ENCODE results near the gene ZCCHC14. TPM values are rescaled to one million over a fixed set of nuclear protein-coding genes. Genes with fewer than 3 reads are reported as not detected.
"Not testable (repeated sequence)": the region's sequence is repeated elsewhere in the genome, so short reads cannot be mapped to it uniquely, and the experiment has no call there.

The ZCCHC14 gene
- total and polyA plus RNA-seq, 2 donors: 2.7 to 7.3 TPM

DNA sequence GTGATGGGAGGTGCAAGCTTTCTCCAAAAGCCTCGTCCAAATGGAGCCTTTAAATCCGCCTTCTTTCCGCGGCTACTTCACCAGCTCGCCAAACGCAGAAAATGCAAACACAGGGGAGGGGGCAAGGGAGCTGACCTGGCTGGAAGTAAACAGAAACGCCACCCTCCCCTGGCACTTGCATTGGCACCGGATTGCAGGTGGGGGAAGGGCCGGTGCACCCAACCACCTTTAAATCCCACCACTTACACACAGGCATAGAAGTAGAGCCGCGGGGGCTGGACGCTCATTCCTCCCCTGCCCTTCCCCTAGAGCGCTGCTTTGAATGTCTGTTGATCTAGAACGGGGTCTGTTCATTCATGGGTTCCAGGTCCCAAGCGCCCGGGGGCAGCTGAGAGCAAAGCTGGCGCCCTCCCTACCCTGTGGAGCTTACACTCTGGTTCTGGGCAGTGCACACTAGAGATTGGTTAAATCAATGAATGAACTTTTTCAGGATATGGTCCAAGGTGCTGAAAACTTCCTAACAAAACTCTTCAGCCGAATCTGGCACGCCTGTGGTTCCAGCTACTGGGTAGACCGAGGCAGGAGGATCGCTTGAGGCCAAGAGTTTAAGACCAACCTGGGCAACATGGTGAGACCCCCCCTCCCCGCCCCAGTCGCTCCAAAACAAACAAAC lies 920 bp upstream of the ZCCHC14 start:
- no peak for DNase-seq (ENCODE audit: low read depth in 6 of 9, low spot score in 9 of 9)
- peaks cover 3 to 27% of the 10 kb centered on the region in 2 donors for H3K4me1 ChIP-seq (ENCODE audit: control insufficient read depth in 2 of 2, insufficient read depth in 2 of 2, low read length in 2 of 2)
- peaks cover 3 to 4% of the 10 kb centered on the region in 2 donors for H3K9me3 ChIP-seq (ENCODE audit: control insufficient read depth in 2 of 2, insufficient read depth in 1 of 2, low read length in 1 of 2)
- no peak overlapping the region for H3K27ac ChIP-seq (ENCODE audit: low read depth in 1 of 2, low read length in 1 of 2)
- H3K27me3 ChIP-seq (ENCODE audit: control insufficient read depth in 2 of 2, insufficient read depth in 1 of 2, low read length in 1 of 2): peaks cover 35 to 60% of the 10 kb centered on the region in 2 donors
- H3K36me3 ChIP-seq (ENCODE audit: control insufficient read depth in 2 of 2, insufficient read depth in 2 of 2, low read length in 1 of 2): no peaks in the 10 kb centered on the region
- H3K4me3 ChIP-seq (ENCODE audit: low read length in 2 of 2): peak overlapping the region; percentile 42 to 77
- WGBS: 58% methylated on average over 23 of the region's 23 CpGs

DNA sequence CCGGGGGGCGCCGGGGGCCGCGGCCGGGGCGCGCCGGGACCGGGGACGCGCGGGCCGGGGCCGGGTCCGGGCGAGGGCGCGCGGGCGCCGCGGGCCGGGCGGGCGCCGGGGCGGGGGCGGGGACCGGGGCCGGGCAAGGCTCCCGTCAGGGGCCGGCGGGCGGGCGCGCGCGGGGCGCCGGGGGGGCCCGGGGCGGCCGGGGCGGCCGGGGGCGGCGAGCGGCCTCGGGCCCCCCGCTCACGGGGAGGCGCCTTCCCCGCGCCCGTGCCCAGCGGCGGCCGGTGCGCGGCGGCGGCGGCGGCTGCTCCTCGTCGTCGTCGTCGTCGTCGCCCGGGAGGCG lies 563 bp downstream of the ZCCHC14 start:
- 2% methylated on average over 58 of the region's 74 CpGs for WGBS
- H3K27me3 ChIP-seq (ENCODE audit: control insufficient read depth in 2 of 2, insufficient read depth in 1 of 2, low read length in 1 of 2): peaks cover 44 to 66% of the 10 kb centered on the region in 2 donors
- H3K27ac ChIP-seq (ENCODE audit: low read depth in 1 of 2, low read length in 1 of 2): no peak overlapping the region
- H3K4me1 ChIP-seq (ENCODE audit: control insufficient read depth in 2 of 2, insufficient read depth in 2 of 2, low read length in 2 of 2): peaks cover 3 to 27% of the 10 kb centered on the region in 2 donors
- DNase-seq (ENCODE audit: low read depth in 6 of 9, low spot score in 9 of 9): no peak
- H3K36me3 ChIP-seq (ENCODE audit: control insufficient read depth in 2 of 2, insufficient read depth in 2 of 2, low read length in 1 of 2): no peaks in the 10 kb centered on the region
- H3K9me3 ChIP-seq (ENCODE audit: control insufficient read depth in 2 of 2, insufficient read depth in 1 of 2, low read length in 1 of 2): peaks cover 3 to 4% of the 10 kb centered on the region in 2 donors
- H3K4me3 ChIP-seq (ENCODE audit: low read length in 2 of 2): peak overlapping the region in 1 of 2 donors; percentile 77

DNA sequence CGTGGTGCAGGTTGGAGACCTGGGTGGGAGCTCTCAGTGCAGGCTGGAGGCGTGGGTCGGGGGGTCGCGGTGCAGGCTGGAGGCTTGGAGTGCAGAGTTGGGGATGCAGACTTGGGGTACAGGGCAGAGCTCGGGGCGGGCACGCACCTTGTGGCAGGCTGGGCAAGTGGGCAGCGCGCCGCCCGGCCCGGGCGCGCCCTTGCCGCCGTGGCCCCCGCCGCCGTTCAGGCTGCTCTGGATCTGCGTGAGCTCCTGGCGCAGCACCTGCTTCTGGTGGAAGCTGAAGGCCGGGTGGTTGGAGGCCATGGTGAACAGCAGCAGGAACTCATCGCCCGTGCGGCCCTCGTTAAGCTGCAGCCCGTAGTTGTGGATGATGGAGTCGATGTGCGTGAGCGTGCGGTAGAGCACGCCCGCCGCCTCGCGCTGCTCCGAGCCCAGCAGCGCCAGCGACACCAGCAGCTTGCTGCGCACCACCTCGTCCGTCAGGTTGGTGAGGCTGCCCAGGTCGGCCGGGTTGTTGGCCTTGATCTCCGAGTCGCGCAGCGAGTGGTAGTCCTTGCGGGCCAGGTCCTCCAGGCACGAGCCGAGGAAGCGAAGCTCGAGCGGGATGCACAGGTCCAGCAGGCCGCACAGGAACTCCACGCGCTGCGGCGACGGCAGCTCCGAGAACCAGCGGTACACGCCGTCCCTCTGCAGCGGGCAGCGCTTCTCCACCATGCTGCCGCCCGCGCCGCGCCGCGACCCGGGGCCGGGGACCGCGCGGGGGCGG lies 1.1 kb downstream of the ZCCHC14 start:
- H3K4me1 ChIP-seq (ENCODE audit: control insufficient read depth in 2 of 2, insufficient read depth in 2 of 2, low read length in 2 of 2): peaks cover 3 to 27% of the 10 kb centered on the region in 2 donors
- DNase-seq (ENCODE audit: low read depth in 6 of 9, low spot score in 9 of 9): no peak
- peaks cover 3 to 4% of the 10 kb centered on the region in 2 donors for H3K9me3 ChIP-seq (ENCODE audit: control insufficient read depth in 2 of 2, insufficient read depth in 1 of 2, low read length in 1 of 2)
- H3K27ac ChIP-seq (ENCODE audit: low read depth in 1 of 2, low read length in 1 of 2): peak overlapping the region in 1 of 2 donors; percentile 27
- peaks cover 44 to 63% of the 10 kb centered on the region in 2 donors for H3K27me3 ChIP-seq (ENCODE audit: control insufficient read depth in 2 of 2, insufficient read depth in 1 of 2, low read length in 1 of 2)
- WGBS: 44% methylated on average over 80 of the region's 80 CpGs
- H3K4me3 ChIP-seq (ENCODE audit: low read length in 2 of 2): peak overlapping the region; percentile 10 to 77
- H3K36me3 ChIP-seq (ENCODE audit: control insufficient read depth in 2 of 2, insufficient read depth in 2 of 2, low read length in 1 of 2): no peaks in the 10 kb centered on the region

DNA sequence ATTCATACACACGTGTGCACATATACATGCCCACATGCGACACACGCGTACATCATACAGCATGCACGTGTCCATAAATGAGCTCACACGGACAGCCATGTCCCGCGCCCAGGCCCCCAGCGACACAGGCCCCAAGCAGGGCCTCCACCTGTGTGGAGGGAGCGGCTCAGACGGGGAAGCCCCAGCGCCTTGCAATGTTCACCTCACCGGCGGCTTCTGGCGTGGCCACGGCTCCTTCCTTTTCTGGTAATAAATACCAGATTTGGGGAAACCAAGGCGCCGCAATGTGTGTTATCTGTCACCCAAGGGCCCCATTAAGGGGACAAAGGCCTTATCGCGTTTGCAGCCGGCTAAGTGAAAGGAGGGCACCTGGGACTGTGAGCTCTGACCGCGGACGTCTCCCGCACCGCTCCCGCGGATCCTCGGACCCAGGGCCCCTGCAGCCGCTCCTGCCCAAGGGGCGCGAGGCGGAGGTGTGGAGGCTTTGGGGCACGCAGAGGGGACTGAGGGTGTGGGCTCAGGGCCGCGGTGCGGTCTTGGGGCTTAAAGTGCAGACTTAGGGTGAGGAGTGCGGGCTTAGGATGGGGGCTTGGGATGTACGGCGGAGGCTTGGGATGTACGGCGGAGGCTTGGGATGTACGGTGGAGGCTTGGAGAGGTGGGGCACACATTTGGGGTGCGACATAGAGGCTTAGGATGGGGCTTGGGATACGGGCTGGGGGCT lies 1.9 kb downstream of the ZCCHC14 start:
- WGBS: 80% methylated on average over 45 of the region's 45 CpGs
- H3K27me3 ChIP-seq (ENCODE audit: control insufficient read depth in 2 of 2, insufficient read depth in 1 of 2, low read length in 1 of 2): peaks cover 44 to 58% of the 10 kb centered on the region in 2 donors
- DNase-seq (ENCODE audit: low read depth in 6 of 9, low spot score in 9 of 9): peak in 1 of 9 donors; percentile 23
- not testable (repeated sequence) for H3K36me3 ChIP-seq (ENCODE audit: control insufficient read depth in 2 of 2, insufficient read depth in 2 of 2, low read length in 1 of 2); H3K27ac ChIP-seq (ENCODE audit: low read depth in 1 of 2, low read length in 1 of 2); H3K9me3 ChIP-seq (ENCODE audit: control insufficient read depth in 2 of 2, insufficient read depth in 1 of 2, low read length in 1 of 2)
- H3K4me1 ChIP-seq (ENCODE audit: control insufficient read depth in 2 of 2, insufficient read depth in 2 of 2, low read length in 2 of 2): peaks cover 3 to 22% of the 10 kb centered on the region in 2 donors
- H3K4me3 ChIP-seq (ENCODE audit: low read length in 2 of 2): peak overlapping the region; percentile 10 to 77

DNA sequence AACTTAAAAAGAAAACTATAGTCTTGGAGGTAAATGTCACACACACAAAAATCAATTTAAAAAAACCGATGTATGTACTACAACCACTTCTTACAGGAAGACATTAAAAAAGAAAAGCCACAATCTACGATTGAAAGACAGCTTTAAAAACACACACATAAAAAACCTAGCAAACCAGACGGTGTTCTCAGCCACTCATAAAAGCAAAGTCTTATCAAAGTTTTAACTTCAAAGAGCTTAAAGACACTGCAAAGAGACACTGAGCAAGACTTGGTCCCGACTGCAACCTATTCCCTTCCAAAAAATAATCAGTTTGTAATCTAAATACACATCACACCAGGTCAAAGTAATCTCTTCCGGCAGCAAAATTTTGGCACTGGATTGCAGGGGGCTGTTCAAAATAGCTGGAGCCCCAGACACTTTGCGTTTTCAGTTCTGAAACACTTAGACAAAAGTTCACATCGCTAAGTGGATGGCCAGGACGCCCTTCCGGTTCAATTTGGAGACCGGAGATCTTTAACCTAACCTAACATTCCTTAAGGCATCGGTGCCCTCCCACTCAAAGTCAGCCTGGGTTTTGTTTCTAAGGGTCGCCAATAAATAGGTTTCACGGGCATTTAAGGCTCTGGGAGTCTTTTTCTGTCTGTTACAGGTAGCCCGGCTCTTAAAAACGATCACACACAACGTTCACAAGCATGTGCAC lies 2.6 kb downstream of the ZCCHC14 start:
- peak in 4 of 9 donors; percentile 26 to 67 (median 37) for DNase-seq (ENCODE audit: low read depth in 6 of 9, low spot score in 9 of 9)
- Histone ChIP-seq H3K4me1 (ENCODE audit: control insufficient read depth in 2 of 2, insufficient read depth in 2 of 2, low read length in 2 of 2) (peaks cover 3 to 20% of the 10 kb centered on the region in 2 donors), H3K36me3 (ENCODE audit: control insufficient read depth in 2 of 2, insufficient read depth in 2 of 2, low read length in 1 of 2) (no peaks in the 10 kb centered on the region), H3K4me3 (ENCODE audit: low read length in 2 of 2) (peak overlapping the region in 1 of 2 donors; percentile 31), H3K27ac (ENCODE audit: low read depth in 1 of 2, low read length in 1 of 2) (peak overlapping the region in 1 of 2 donors; percentile 1), H3K27me3 (ENCODE audit: control insufficient read depth in 2 of 2, insufficient read depth in 1 of 2, low read length in 1 of 2) (peaks cover 44 to 56% of the 10 kb centered on the region in 2 donors), H3K9me3 (ENCODE audit: control insufficient read depth in 2 of 2, insufficient read depth in 1 of 2, low read length in 1 of 2) (peaks cover 3 to 4% of the 10 kb centered on the region in 2 donors)
- 48% methylated on average over 16 of the region's 16 CpGs for WGBS

DNA sequence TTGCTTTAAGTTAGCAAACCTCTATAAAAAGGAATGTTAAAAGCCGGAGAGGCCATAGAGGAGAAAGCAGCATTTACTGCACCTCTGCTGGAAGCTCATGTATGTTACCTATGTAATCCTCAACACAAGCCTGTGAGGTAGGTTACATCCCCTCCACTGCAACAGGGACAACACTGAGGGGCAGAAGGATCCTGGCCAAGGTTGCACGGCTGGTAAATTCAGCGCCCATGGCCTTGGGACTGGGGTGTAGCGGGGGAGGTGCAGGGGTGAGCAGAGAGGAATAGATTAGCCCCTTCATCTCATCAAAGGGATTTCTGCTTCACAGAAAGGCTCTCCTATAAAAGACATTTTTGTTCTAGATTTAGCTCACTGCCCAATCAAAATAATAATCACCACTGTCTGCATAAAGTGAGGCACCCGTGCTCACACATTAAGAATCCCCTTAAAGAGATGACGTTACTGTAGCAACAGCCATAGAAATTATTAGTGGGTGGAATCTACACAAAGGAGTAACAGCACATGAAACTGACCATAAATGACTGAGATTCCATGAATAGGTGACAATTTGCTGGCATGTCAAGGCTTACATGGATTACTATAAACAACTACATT lies 3.3 kb downstream of the ZCCHC14 start:
- H3K4me1 ChIP-seq (ENCODE audit: control insufficient read depth in 2 of 2, insufficient read depth in 2 of 2, low read length in 2 of 2): peaks cover 3 to 20% of the 10 kb centered on the region in 2 donors
- peaks cover 44 to 49% of the 10 kb centered on the region in 2 donors for H3K27me3 ChIP-seq (ENCODE audit: control insufficient read depth in 2 of 2, insufficient read depth in 1 of 2, low read length in 1 of 2)
- H3K36me3 ChIP-seq (ENCODE audit: control insufficient read depth in 2 of 2, insufficient read depth in 2 of 2, low read length in 1 of 2): no peaks in the 10 kb centered on the region
- peaks cover 3 to 4% of the 10 kb centered on the region in 2 donors for H3K9me3 ChIP-seq (ENCODE audit: control insufficient read depth in 2 of 2, insufficient read depth in 1 of 2, low read length in 1 of 2)
- DNase-seq (ENCODE audit: low read depth in 6 of 9, low spot score in 9 of 9): no peak
- H3K4me3 ChIP-seq (ENCODE audit: low read length in 2 of 2): peak overlapping the region in 1 of 2 donors; percentile 15
- 90% methylated on average over 6 of the region's 6 CpGs for WGBS
- peak overlapping the region in 1 of 2 donors; percentile 42 for H3K27ac ChIP-seq (ENCODE audit: low read depth in 1 of 2, low read length in 1 of 2)

DNA sequence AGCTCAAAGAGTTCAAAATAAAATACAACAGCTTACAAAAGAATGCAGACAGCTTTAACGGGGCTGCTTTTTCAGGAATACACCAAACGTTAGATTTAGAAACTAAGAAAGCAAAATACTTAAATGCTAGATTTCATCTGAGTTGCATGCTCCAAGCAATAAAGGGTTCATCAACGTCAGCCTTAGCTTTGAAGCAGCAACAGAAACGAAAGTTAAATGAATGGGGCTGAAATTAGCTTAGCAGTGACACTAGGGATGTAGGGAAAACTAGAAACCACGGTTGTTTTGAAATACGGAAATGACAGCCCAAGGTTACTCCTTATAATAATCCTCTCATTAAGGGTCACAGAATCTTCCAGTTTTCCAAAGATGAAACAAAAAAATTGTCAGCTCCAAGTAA lies 3.9 kb downstream of the ZCCHC14 start:
- Histone ChIP-seq H3K27me3 (ENCODE audit: control insufficient read depth in 2 of 2, insufficient read depth in 1 of 2, low read length in 1 of 2) (peaks cover 40 to 43% of the 10 kb centered on the region in 2 donors), H3K4me1 (ENCODE audit: control insufficient read depth in 2 of 2, insufficient read depth in 2 of 2, low read length in 2 of 2) (peaks cover 3 to 20% of the 10 kb centered on the region in 2 donors)
- H3K9me3 ChIP-seq (ENCODE audit: control insufficient read depth in 2 of 2, insufficient read depth in 1 of 2, low read length in 1 of 2); H3K27ac ChIP-seq (ENCODE audit: low read depth in 1 of 2, low read length in 1 of 2); DNase-seq (ENCODE audit: low read depth in 6 of 9, low spot score in 9 of 9); H3K36me3 ChIP-seq (ENCODE audit: control insufficient read depth in 2 of 2, insufficient read depth in 2 of 2, low read length in 1 of 2); H3K4me3 ChIP-seq (ENCODE audit: low read length in 2 of 2): not testable (repeated sequence)
- WGBS: 87% methylated on average over 4 of the region's 6 CpGs

DNA sequence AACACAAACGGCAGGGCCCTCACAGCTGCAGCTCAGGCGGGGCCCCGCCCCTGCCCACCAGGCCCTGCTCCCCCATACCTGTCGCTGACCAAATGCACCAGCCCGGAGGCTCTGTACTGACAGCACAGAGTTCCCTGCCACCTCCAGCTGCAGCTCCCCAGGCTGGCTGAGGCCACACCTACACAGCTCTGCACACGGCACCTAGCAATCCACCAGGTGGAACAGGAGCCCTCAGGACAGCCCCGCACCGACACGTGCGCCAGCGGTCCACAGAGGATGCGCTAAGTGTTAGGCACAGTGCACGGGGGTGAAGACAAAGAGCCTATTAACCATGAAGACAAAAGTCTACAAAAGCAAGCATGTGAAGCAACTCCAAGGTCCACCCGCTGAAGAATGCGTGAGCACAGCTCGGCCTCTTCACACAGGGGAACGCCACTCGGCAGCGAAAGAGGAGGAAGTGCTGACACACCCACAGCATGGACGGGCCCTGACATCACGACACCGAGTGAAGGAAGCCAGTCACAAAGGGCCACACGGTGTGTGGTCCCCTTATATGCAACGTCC lies 5.4 kb downstream of the ZCCHC14 start:
- peaks cover 0 to 3% of the 10 kb centered on the region in 2 donors for H3K9me3 ChIP-seq (ENCODE audit: control insufficient read depth in 2 of 2, insufficient read depth in 1 of 2, low read length in 1 of 2)
- DNase-seq (ENCODE audit: low read depth in 6 of 9, low spot score in 9 of 9): no peak
- WGBS: 91% methylated on average over 24 of the region's 24 CpGs
- H3K4me3 ChIP-seq (ENCODE audit: low read length in 2 of 2): no peak overlapping the region
- no peak overlapping the region for H3K27ac ChIP-seq (ENCODE audit: low read depth in 1 of 2, low read length in 1 of 2)
- H3K36me3 ChIP-seq (ENCODE audit: control insufficient read depth in 2 of 2, insufficient read depth in 2 of 2, low read length in 1 of 2): no peaks in the 10 kb centered on the region
- H3K4me1 ChIP-seq (ENCODE audit: control insufficient read depth in 2 of 2, insufficient read depth in 2 of 2, low read length in 2 of 2): peaks cover 3 to 14% of the 10 kb centered on the region in 2 donors
- peaks cover 30 to 33% of the 10 kb centered on the region in 2 donors for H3K27me3 ChIP-seq (ENCODE audit: control insufficient read depth in 2 of 2, insufficient read depth in 1 of 2, low read length in 1 of 2)
